HG02571 (cell line): ENCODE data around the gene TOP3B.

Experiments
- ATAC-seq: cut with Tn5 transposase; IDR thresholded peaks from one replicate; pipeline ENCODE4 v1.9.1; 2021; ENCODE audit warnings: mild to moderate bottlenecking, moderate library complexity; ENCODE audit not compliant: unreplicated experiment

Gene TOP3B

GRCh38 chr22:22011964-22012363 is 29.4 kb upstream of the TOP3B start:
- ATAC-seq: no peak

GRCh38 chr22:22010358-22010757 is 27.8 kb upstream of the TOP3B start:
- no peak for ATAC-seq

GRCh38 chr22:22009661-22010060 is 27.1 kb upstream of the TOP3B start:
- ATAC-seq: no peak

- ATAC-seq: no peak
Measured at GRCh38 chr22:22006596-22006990, 24.0 kb upstream of the TOP3B start.

GRCh38 chr22:22005945-22006595 is 23.5 kb upstream of the TOP3B start:
- ATAC-seq: no peak

GRCh38 chr22:22003233-22003632 is 20.6 kb upstream of the TOP3B start:
- ATAC-seq: no peak

GRCh38 chr22:22002526-22003055 is 20.0 kb upstream of the TOP3B start:
- ATAC-seq: no peak

- ATAC-seq: no peak
Measured at GRCh38 chr22:22001664-22002525, 19.3 kb upstream of the TOP3B start.

GRCh38 chr22:21998595-21999247 is 16.1 kb upstream of the TOP3B start:
- no peak for ATAC-seq

- ATAC-seq: no peak
Measured at GRCh38 chr22:21996175-21996720, 13.7 kb upstream of the TOP3B start.

GRCh38 chr22:21995660-21996059 is 13.1 kb upstream of the TOP3B start:
- ATAC-seq: no peak

- no peak for ATAC-seq
Measured at GRCh38 chr22:21994881-21995444, 12.4 kb upstream of the TOP3B start.

- ATAC-seq: no peak
Measured at GRCh38 chr22:21992593-21993237, 10.1 kb upstream of the TOP3B start.

GRCh38 chr22:21991774-21992173 is 9.2 kb upstream of the TOP3B start:
- no peak for ATAC-seq

GRCh38 chr22:21991304-21991596 is 8.7 kb upstream of the TOP3B start:
- ATAC-seq: no peak

GRCh38 chr22:21990445-21991303 is 8.1 kb upstream of the TOP3B start:
- no peak for ATAC-seq

GRCh38 chr22:21989049-21989448 is 6.5 kb upstream of the TOP3B start:
- ATAC-seq: no peak

- no peak for ATAC-seq
Measured at GRCh38 chr22:21985214-21985613, 2.6 kb upstream of the TOP3B start.

GRCh38 chr22:21984793-21985192 is 2.2 kb upstream of the TOP3B start:
- no peak for ATAC-seq

- ATAC-seq: no peak
Measured at GRCh38 chr22:21981874-21982273, 713 bp downstream of the TOP3B start.
